ENCODE measurements around the gene TMEM91. TPM values are rescaled to one million over a fixed set of nuclear protein-coding genes. Genes with fewer than 3 reads are reported as not detected.

TMEM91 gene
- total RNA-seq, 1 donor from 2014 or later = 14.3 TPM

- no peak for DNase-seq (ENCODE audit: low spot score, unreplicated experiment)
- Mint-ChIP-seq H3K4me1 (ENCODE audit: low read depth) (no peaks in the 10 kb centered on the region), H3K27me3 (no peaks in the 10 kb centered on the region), H3K9me3 (ENCODE audit: low read depth) (no peaks in the 10 kb centered on the region), H3K36me3 (ENCODE audit: insufficient read depth) (peaks cover 11% of the 10 kb centered on the region), H3K27ac (no peak overlapping the region), H3K4me3 (ENCODE audit: low read depth) (no peak overlapping the region)
- TF ChIP-seq CTCF (IDR thresholded peaks at IDR 0.05; ENCODE audit: unreplicated experiment) = no peak
Observed at GRCh38 chr19:41421314-41421713, 45.0 kb downstream of the TMEM91 start.

GRCh38 chr19:41421973-41422372 lies 45.6 kb downstream of the TMEM91 start:
- peaks cover 11% of the 10 kb centered on the region for H3K36me3 Mint-ChIP-seq (ENCODE audit: insufficient read depth)
- no peaks in the 10 kb centered on the region for H3K27me3 Mint-ChIP-seq
- no peaks in the 10 kb centered on the region for H3K9me3 Mint-ChIP-seq (ENCODE audit: low read depth)
- H3K27ac Mint-ChIP-seq = peak overlapping the region; percentile 67
- no peak overlapping the region for H3K4me3 Mint-ChIP-seq (ENCODE audit: low read depth)
- peaks cover 2% of the 10 kb centered on the region for H3K4me1 Mint-ChIP-seq (ENCODE audit: low read depth)
- no peak for DNase-seq (ENCODE audit: low spot score, unreplicated experiment)
- no peak for TF ChIP-seq CTCF (IDR thresholded peaks at IDR 0.05; ENCODE audit: unreplicated experiment)

- Mint-ChIP-seq H3K4me3 (ENCODE audit: low read depth) (no peak overlapping the region), H3K36me3 (ENCODE audit: insufficient read depth) (peaks cover 11% of the 10 kb centered on the region), H3K27ac (no peak overlapping the region), H3K4me1 (ENCODE audit: low read depth) (peaks cover 4% of the 10 kb centered on the region), H3K27me3 (no peaks in the 10 kb centered on the region), H3K9me3 (ENCODE audit: low read depth) (no peaks in the 10 kb centered on the region)
- DNase-seq (ENCODE audit: low spot score, unreplicated experiment) = no peak
- no peak for TF ChIP-seq CTCF (IDR thresholded peaks at IDR 0.05; ENCODE audit: unreplicated experiment)
Observed at GRCh38 chr19:41422456-41422855, 46.1 kb downstream of the TMEM91 start.

GRCh38 chr19:41422955-41423354 lies 46.6 kb downstream of the TMEM91 start:
- Mint-ChIP-seq H3K27ac (no peak overlapping the region), H3K27me3 (no peaks in the 10 kb centered on the region), H3K9me3 (ENCODE audit: low read depth) (no peaks in the 10 kb centered on the region), H3K36me3 (ENCODE audit: insufficient read depth) (peaks cover 11% of the 10 kb centered on the region), H3K4me1 (ENCODE audit: low read depth) (peaks cover 8% of the 10 kb centered on the region), H3K4me3 (ENCODE audit: low read depth) (no peak overlapping the region)
- no peak for DNase-seq (ENCODE audit: low spot score, unreplicated experiment)
- TF ChIP-seq CTCF (IDR thresholded peaks at IDR 0.05; ENCODE audit: unreplicated experiment) = no peak

GRCh38 chr19:41424335-41425173 lies 48.2 kb downstream of the TMEM91 start:
- Mint-ChIP-seq H3K9me3 (ENCODE audit: low read depth) (no peaks in the 10 kb centered on the region), H3K4me3 (ENCODE audit: low read depth) (no peak overlapping the region), H3K36me3 (ENCODE audit: insufficient read depth) (peaks cover 5% of the 10 kb centered on the region), H3K27me3 (no peaks in the 10 kb centered on the region), H3K4me1 (ENCODE audit: low read depth) (peaks cover 10% of the 10 kb centered on the region), H3K27ac (no peak overlapping the region)
- no peak for TF ChIP-seq CTCF (IDR thresholded peaks at IDR 0.05; ENCODE audit: unreplicated experiment)
- no peak for DNase-seq (ENCODE audit: low spot score, unreplicated experiment)
